D721Med (cell line): ENCODE results near the gene LPIN1.

Experiments
- DNase-seq: peaks from one replicate; pipeline ENCODE4 v3.0.0; 2011; ENCODE audit warnings: low spot score; ENCODE audit not compliant: insufficient read length
- FAIRE-seq: peaks from 2 replicates; lab custom pipeline; 2011; peaks lifted over from hg19 to GRCh38; lab: Jason Lieb, UNC
- CTCF ChIP-seq: IDR thresholded peaks from 2 replicates; pipeline ENCODE4 v1.5.1; 2012; ENCODE audit warnings: mild to moderate bottlenecking, control low read depth; ENCODE audit not compliant: insufficient read depth; ENCODE audit errors: missing control alignments

LPIN1 gene

GRCh38 chr2:11784747-11785610 is 38.5 kb downstream of the LPIN1 start:
- TF ChIP-seq CTCF: peak; percentile 70
- DNase-seq (peak; percentile 72), FAIRE-seq (no peak)

- no peak for TF ChIP-seq CTCF
- DNase-seq: no peak
- FAIRE-seq: no peak
Measured at GRCh38 chr2:11785611-11785940, 39.1 kb downstream of the LPIN1 start.

GRCh38 chr2:11786191-11786590 is 39.8 kb downstream of the LPIN1 start:
- no peak for DNase-seq
- TF ChIP-seq CTCF: no peak
- FAIRE-seq: no peak

- TF ChIP-seq CTCF: no peak
- FAIRE-seq (no peak), DNase-seq (no peak)
Measured at GRCh38 chr2:11786592-11786991, 40.2 kb downstream of the LPIN1 start.

GRCh38 chr2:11787991-11788390 is 41.6 kb downstream of the LPIN1 start:
- DNase-seq (no peak), FAIRE-seq (no peak)
- TF ChIP-seq CTCF: no peak

GRCh38 chr2:11788461-11789124 is 42.2 kb downstream of the LPIN1 start:
- FAIRE-seq: no peak
- no peak for TF ChIP-seq CTCF
- no peak for DNase-seq

- FAIRE-seq: no peak
Measured at GRCh38 chr2:11789243-11789642, 42.8 kb downstream of the LPIN1 start.

More at GRCh38 chr2:11789243-11789642, 42.8 kb downstream of the LPIN1 start:
- no peak for TF ChIP-seq CTCF
- DNase-seq: no peak
